Mesenchymal stem cell (in vitro differentiated cells and primary cell): ENCODE results near the gene PPFIBP2.

Experiments used
- DNase-seq: peaks from one replicate; pipeline ENCODE4 v3.0.0-alpha.2; 2013
- H2AFZ ChIP-seq: one replicate; pipeline ENCODE4 v1.6.1; 2013; ENCODE audit warnings: low read depth, mild to moderate bottlenecking, control low read depth, inconsistent platforms, low read length, moderate library complexity
- H2AK5ac ChIP-seq: 2 replicates; pipeline ENCODE4 v1.6.1; 2013; ENCODE audit warnings: low read length, moderate library complexity, mild to moderate bottlenecking, inconsistent platforms; ENCODE audit not compliant: severe bottlenecking
- H2BK120ac ChIP-seq: one replicate; pipeline ENCODE4 v1.6.1; 2013; ENCODE audit warnings: low read depth, mild to moderate bottlenecking, inconsistent platforms, low read length, moderate library complexity
- H2BK12ac ChIP-seq, 2 experiments: one replicate each; pipeline ENCODE4 v1.6.1; 2013; ENCODE audit warnings: inconsistent platforms in 2 of 2, low read length in 2 of 2, mild to moderate bottlenecking in 2 of 2, moderate library complexity in 2 of 2, control low read depth in 1 of 2
- H2BK15ac ChIP-seq: one replicate; pipeline ENCODE4 v1.6.1; 2013; ENCODE audit warnings: mild to moderate bottlenecking, low read depth, inconsistent platforms; ENCODE audit not compliant: poor library complexity, severe bottlenecking
- H2BK5ac ChIP-seq: 2 replicates; pipeline ENCODE4 v1.6.1; 2013; ENCODE audit warnings: low read depth, mild to moderate bottlenecking, low read length, control low read depth, inconsistent platforms; ENCODE audit not compliant: poor library complexity, severe bottlenecking
- H3K14ac ChIP-seq, 2 experiments: one replicate each; pipeline ENCODE4 v1.6.1; 2013; ENCODE audit warnings: inconsistent platforms in 2 of 2, low read length in 2 of 2, control low read depth in 1 of 2, mild to moderate bottlenecking in 1 of 2, moderate library complexity in 1 of 2
- H3K18ac ChIP-seq, 2 experiments: one replicate each; pipeline ENCODE4 v1.6.1; 2013; ENCODE audit warnings: inconsistent platforms in 2 of 2, low read length in 2 of 2, control low read depth in 1 of 2, low read depth in 1 of 2, mild to moderate bottlenecking in 1 of 2
- H3K23ac ChIP-seq, 2 experiments: one replicate each; pipeline ENCODE4 v1.6.1; 2013; ENCODE audit warnings: inconsistent platforms in 2 of 2, low read length in 2 of 2, mild to moderate bottlenecking in 2 of 2, moderate library complexity in 2 of 2, control low read depth in 1 of 2
- H3K27ac ChIP-seq: 2 replicates; pipeline ENCODE4 v1.5.1; 2013; ENCODE audit warnings: mild to moderate bottlenecking, moderate library complexity, low read length, control low read depth, inconsistent platforms; ENCODE audit not compliant: poor library complexity, severe bottlenecking
- H3K27me3 ChIP-seq, 2 experiments: 2 replicates each; pipeline versions ENCODE4 v1.6.1 to v1.7.0; 2013; ENCODE audit warnings: low read length in 2 of 2, mild to moderate bottlenecking in 2 of 2, moderate library complexity in 2 of 2, control low read depth in 1 of 2, inconsistent platforms in 1 of 2; ENCODE audit not compliant: control insufficient read depth in 1 of 2, insufficient read depth in 1 of 2
- H3K36me3 ChIP-seq, 2 experiments: 2 replicates each; pipeline versions ENCODE4 v1.6.1 to v1.7.0; 2013; ENCODE audit warnings: low read length in 2 of 2, control low read depth in 1 of 2, inconsistent platforms in 1 of 2, low read depth in 1 of 2, mild to moderate bottlenecking in 1 of 2; ENCODE audit not compliant: insufficient read depth in 2 of 2, control insufficient read depth in 1 of 2
- H3K4ac ChIP-seq, 2 experiments: one replicate each; pipeline ENCODE4 v1.6.1; 2013; ENCODE audit warnings: inconsistent platforms in 2 of 2, low read length in 2 of 2, mild to moderate bottlenecking in 2 of 2, moderate library complexity in 2 of 2, control low read depth in 1 of 2, low read depth in 1 of 2
- H3K4me1 ChIP-seq: 2 replicates; pipeline ENCODE4 v1.6.1; 2013; ENCODE audit warnings: low read depth, low read length, control low read depth; ENCODE audit not compliant: control insufficient read depth, insufficient read depth
- H3K4me2 ChIP-seq: 2 replicates; pipeline ENCODE4 v1.6.1; 2013; ENCODE audit warnings: low read length, mild to moderate bottlenecking, inconsistent platforms; ENCODE audit not compliant: poor library complexity, severe bottlenecking
- H3K4me3 ChIP-seq, 2 experiments: 2 replicates each; pipeline versions ENCODE4 v1.5.1 to v1.7.0; 2013; ENCODE audit warnings: low read length in 2 of 2, mild to moderate bottlenecking in 2 of 2, control low read depth in 1 of 2, low read depth in 1 of 2; ENCODE audit not compliant: insufficient read depth in 1 of 2
- H3K79me1 ChIP-seq: replicated peaks from 2 replicates; pipeline ENCODE4 v1.6.1; 2013; ENCODE audit warnings: mild to moderate bottlenecking, control low read depth, low read length, inconsistent platforms; ENCODE audit not compliant: poor library complexity, severe bottlenecking
- H3K9ac ChIP-seq: 2 replicates; pipeline ENCODE4 v1.7.0; 2013; ENCODE audit warnings: mild to moderate bottlenecking, low read length, moderate library complexity
- H3K9me3 ChIP-seq: 2 replicates; pipeline ENCODE4 v1.7.0; 2013; ENCODE audit warnings: mild to moderate bottlenecking, low read length; ENCODE audit not compliant: control insufficient read depth
- H4K8ac ChIP-seq: one replicate; pipeline ENCODE4 v1.6.1; 2013; ENCODE audit warnings: inconsistent platforms, mild to moderate bottlenecking, low read length, moderate library complexity
- H4K91ac ChIP-seq: one replicate; pipeline ENCODE4 v1.6.1; 2013; ENCODE audit warnings: mild to moderate bottlenecking, low read length, inconsistent platforms
- WGBS: methylation state at CpG from one replicate; pipeline ENCODE4 v1.1.7; 2013; ENCODE audit warnings: mixed read lengths; 5-methylcytosine and 5-hydroxymethylcytosine counted together

The PPFIBP2 gene

DNA sequence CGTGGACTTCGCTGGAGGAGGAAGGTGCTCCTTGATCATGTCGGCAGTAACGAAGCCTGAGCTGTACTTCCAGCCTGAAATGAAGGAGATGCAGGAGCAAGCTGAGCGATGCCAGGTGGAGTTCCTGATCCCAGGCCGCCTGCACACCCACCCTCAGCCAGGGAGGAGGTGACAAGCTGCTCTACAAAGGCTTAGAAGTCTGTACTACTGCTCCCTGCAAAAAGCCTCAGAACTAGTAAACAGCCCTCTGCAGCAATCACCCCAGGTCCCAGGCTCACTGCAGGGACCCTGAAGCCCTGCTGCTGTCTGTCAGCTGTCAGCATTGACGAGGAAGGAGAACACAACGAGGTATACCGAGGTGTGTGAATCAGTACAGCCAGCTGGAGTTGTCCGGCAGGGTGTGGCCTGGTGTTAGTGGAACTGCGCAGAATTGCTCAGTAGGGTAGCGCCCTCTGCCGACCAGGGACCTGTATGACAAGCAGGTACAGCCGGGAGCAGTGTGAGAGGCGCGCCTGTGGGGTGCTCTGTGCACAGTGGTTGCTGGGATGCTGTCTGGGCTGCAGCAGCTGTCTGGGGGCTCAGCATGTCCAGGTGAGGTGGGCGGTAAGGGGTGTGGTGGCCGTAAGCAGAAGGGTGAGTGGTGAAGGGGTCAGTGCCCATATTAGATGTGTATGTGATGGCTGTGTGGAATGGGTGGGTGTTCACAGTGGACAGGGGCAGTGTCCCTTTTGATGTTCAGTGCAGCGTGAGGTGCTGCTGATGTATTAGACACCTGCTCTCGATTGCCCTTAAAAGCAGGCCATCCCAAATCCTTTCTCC is 151.9 kb downstream of the PPFIBP2 start:
- Histone ChIP-seq H3K14ac (no peak overlapping the region), H3K23ac (no peak overlapping the region), H3K4me3 (no peak overlapping the region), H2BK15ac (no peak overlapping the region), H2AK5ac (no peak overlapping the region), H3K4me1 (peaks cover 2% of the 10 kb centered on the region), H3K9ac (no peak overlapping the region), H3K18ac (no peak overlapping the region), H3K4me2 (no peak overlapping the region), H2BK5ac (no peak overlapping the region), H3K27ac (no peak overlapping the region), H3K79me1 (no peaks in the 10 kb centered on the region), H3K4ac (no peak overlapping the region), H2BK120ac (no peak overlapping the region), H3K36me3 (peaks cover 3 to 40% of the 10 kb centered on the region in 2 experiments), H4K91ac (no peak overlapping the region), H4K8ac (no peak overlapping the region), H3K9me3 (no peaks in the 10 kb centered on the region), H3K27me3 (no peaks in the 10 kb centered on the region), H2AFZ (no peak overlapping the region), H2BK12ac (no peak overlapping the region)
- WGBS, result 62% methylated on average over 19 of the region's 20 CpGs
- peak; percentile 58 for DNase-seq

DNA sequence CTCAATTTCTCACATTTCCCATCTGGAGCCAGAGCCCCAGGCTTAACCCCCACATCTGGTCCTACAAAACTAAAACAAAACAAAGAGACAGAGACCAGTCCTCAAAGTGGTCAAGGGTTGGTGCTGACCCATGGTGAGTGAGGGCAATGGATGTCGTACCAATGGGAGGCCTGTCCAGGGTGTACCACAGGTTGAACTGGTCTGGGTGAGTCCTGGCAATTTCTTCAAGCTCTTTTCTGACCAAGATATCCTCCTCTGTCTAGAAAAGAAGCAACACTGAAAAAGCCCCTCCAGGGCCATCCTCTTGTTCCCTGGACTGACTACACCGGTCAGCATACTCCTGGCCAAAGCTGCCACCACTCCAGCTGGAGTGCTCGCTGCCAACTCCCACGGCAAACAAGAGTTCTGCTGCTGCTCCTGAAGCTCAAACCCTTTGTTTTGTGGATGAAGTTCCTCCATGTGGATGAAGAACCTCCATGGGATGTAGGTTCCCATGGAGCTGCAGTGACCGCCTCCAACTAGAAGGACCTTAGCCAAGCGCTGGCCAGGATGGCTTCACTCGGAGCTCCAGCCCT is 152.6 kb downstream of the PPFIBP2 start:
- H2AK5ac ChIP-seq, result no peak overlapping the region
- H3K27ac ChIP-seq, result no peak overlapping the region
- H2BK5ac ChIP-seq, result no peak overlapping the region
- H2BK12ac ChIP-seq, result no peak overlapping the region
- H3K9ac ChIP-seq, result no peak overlapping the region
- no peak for DNase-seq
- no peak overlapping the region for H3K4ac ChIP-seq
- H2BK15ac ChIP-seq, result no peak overlapping the region
- no peaks in the 10 kb centered on the region for H3K27me3 ChIP-seq
- no peak overlapping the region for H3K18ac ChIP-seq
- no peaks in the 10 kb centered on the region for H3K79me1 ChIP-seq
- no peak overlapping the region for H4K8ac ChIP-seq
- no peak overlapping the region for H3K4me3 ChIP-seq
- H3K9me3 ChIP-seq, result no peaks in the 10 kb centered on the region
- H2BK120ac ChIP-seq, result no peak overlapping the region
- H3K14ac ChIP-seq, result no peak overlapping the region
- 80% methylated on average over 5 of the region's 7 CpGs for WGBS
- no peak overlapping the region for H2AFZ ChIP-seq
- H3K36me3 ChIP-seq, result peaks cover 3 to 43% of the 10 kb centered on the region in 2 experiments
- peaks cover 2% of the 10 kb centered on the region for H3K4me1 ChIP-seq
- no peak overlapping the region for H3K23ac ChIP-seq
- H4K91ac ChIP-seq, result no peak overlapping the region
- no peak overlapping the region for H3K4me2 ChIP-seq

DNA sequence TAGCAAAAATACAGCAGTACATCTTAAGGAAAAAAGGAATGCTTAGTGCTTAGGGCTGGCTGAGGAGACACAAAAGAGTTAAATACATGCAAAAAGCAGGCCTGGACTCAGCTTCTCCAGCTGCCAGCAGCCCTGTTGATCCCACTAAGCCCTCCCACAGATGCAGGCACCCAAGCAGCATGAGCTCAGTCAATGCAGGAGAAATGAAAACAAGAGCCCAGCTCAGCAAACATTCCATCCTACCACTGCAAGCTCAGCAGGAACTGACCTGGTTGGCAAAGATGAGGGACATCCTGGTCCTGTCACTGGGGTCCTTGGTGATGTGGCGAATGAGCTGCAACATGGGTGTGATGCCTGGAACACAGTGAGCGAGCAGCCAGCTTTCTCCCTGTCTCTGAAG is 153.7 kb downstream of the PPFIBP2 start:
- Histone ChIP-seq H2AFZ (no peak overlapping the region), H3K9me3 (no peaks in the 10 kb centered on the region), H3K14ac (no peak overlapping the region), H3K27me3 (no peaks in the 10 kb centered on the region), H3K4ac (no peak overlapping the region), H3K27ac (no peak overlapping the region), H3K18ac (no peak overlapping the region), H2BK120ac (no peak overlapping the region), H4K91ac (no peak overlapping the region), H2AK5ac (no peak overlapping the region), H3K23ac (no peak overlapping the region), H2BK5ac (no peak overlapping the region), H4K8ac (no peak overlapping the region), H2BK12ac (no peak overlapping the region), H3K9ac (no peak overlapping the region), H3K4me1 (peaks cover 5% of the 10 kb centered on the region), H2BK15ac (no peak overlapping the region), H3K4me3 (no peak overlapping the region), H3K36me3 (peaks cover 3 to 43% of the 10 kb centered on the region in 2 experiments), H3K4me2 (no peak overlapping the region), H3K79me1 (no peaks in the 10 kb centered on the region)
- 92% methylated on average over 2 of the region's 2 CpGs for WGBS
- no peak for DNase-seq

DNA sequence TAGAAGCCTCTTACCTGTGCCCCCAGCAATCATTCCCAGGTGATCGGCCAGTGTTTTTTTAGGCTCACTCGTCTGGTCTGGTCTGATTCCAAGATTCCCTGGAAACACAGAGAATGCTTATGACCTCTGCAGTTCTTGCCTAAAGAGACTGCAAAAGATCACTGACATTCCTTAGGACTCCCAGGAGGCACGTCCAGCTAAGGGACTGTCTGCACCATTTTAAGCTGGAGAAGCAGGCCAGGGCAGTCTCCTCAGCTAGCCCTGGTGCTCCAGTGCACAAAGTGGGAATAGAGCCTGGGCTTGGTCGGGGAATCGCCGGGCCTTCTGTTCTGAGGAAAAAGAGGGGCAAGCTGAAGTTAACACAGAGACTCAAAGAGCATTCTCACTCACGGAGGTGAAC is 154.7 kb downstream of the PPFIBP2 start:
- Histone ChIP-seq H3K36me3 (peaks cover 3 to 43% of the 10 kb centered on the region in 2 experiments), H2BK5ac (no peak overlapping the region), H2BK12ac (no peak overlapping the region), H2AFZ (no peak overlapping the region), H4K8ac (no peak overlapping the region), H3K4ac (no peak overlapping the region), H3K27me3 (no peaks in the 10 kb centered on the region), H3K14ac (no peak overlapping the region), H3K27ac (no peak overlapping the region), H3K4me3 (no peak overlapping the region), H2AK5ac (no peak overlapping the region), H3K4me2 (no peak overlapping the region), H3K9me3 (no peaks in the 10 kb centered on the region), H2BK15ac (no peak overlapping the region), H3K4me1 (peaks cover 13% of the 10 kb centered on the region), H3K23ac (no peak overlapping the region), H4K91ac (no peak overlapping the region), H2BK120ac (no peak overlapping the region), H3K18ac (no peak overlapping the region), H3K79me1 (no peaks in the 10 kb centered on the region), H3K9ac (no peak overlapping the region)
- 92% methylated on average over 7 of the region's 7 CpGs for WGBS
- DNase-seq, result no peak
